ENCODE measurements around the gene MRPL18. TPM values are rescaled to one million over a fixed set of nuclear protein-coding genes. Genes with fewer than 3 reads are reported as not detected.
"Not testable (repeated sequence)": the region's sequence is repeated elsewhere in the genome, so short reads cannot be mapped to it uniquely, and the experiment has no call there.

MRPL18 gene
- total RNA-seq, 4 donors from 2014 or later = 53.9 to 79.2 (median 55.9) TPM

- Histone ChIP-seq H3K27ac (no peak overlapping the region), H3K4me3 (no peak overlapping the region), H3K9me3 (no peaks in the 10 kb centered on the region), H3K4me1 (peaks cover 7% of the 10 kb centered on the region), H3K27me3 (no peaks in the 10 kb centered on the region), H3K36me3 (peaks cover 90% of the 10 kb centered on the region)
- DNase-seq (ENCODE audit: low spot score in 2 of 2) = no peak
- 76% methylated on average over 3 of the region's 3 CpGs for WGBS
- no peak for TF ChIP-seq POLR2AphosphoS5 (IDR thresholded peaks at IDR 0.05)
These were observed 11.6 kb upstream of the MRPL18 start for GRCh38 chr6:159778542-159779103.

- Histone ChIP-seq H3K4me3 (peak overlapping the region; percentile 79), H3K36me3 (peaks cover 34% of the 10 kb centered on the region), H3K27me3 (no peaks in the 10 kb centered on the region), H3K9me3 (no peaks in the 10 kb centered on the region), H3K27ac (peak overlapping the region; percentile 91), H3K4me1 (peaks cover 49% of the 10 kb centered on the region)
- WGBS = 25% methylated on average over 15 of the region's 15 CpGs
- no peak for TF ChIP-seq CTCF (IDR thresholded peaks at IDR 0.05)
- no peak for TF ChIP-seq POLR2A (IDR thresholded peaks at IDR 0.05)
- no peak for TF ChIP-seq POLR2AphosphoS5 (IDR thresholded peaks at IDR 0.05)
- no peak for TF ChIP-seq EP300 (IDR thresholded peaks at IDR 0.05)
- no peak for DNase-seq (ENCODE audit: low spot score in 2 of 2)
These were observed 2.0 kb upstream of the MRPL18 start for GRCh38 chr6:159788276-159788675.

- H3K9me3 ChIP-seq = no peaks in the 10 kb centered on the region
- H3K36me3 ChIP-seq = peaks cover 31% of the 10 kb centered on the region
- H3K4me3 ChIP-seq = peak overlapping the region; percentile 79
- DNase-seq (ENCODE audit: low spot score in 2 of 2) = peak in 1 of 2 donors; percentile 76
- WGBS = under 1% methylated on average over 41 of the region's 60 CpGs
- no peaks in the 10 kb centered on the region for H3K27me3 ChIP-seq
- peaks cover 45% of the 10 kb centered on the region for H3K4me1 ChIP-seq
- H3K27ac ChIP-seq = peak overlapping the region; percentile 91
- TF ChIP-seq CTCF (IDR thresholded peaks at IDR 0.05) (no peak), POLR2AphosphoS5 (IDR thresholded peaks at IDR 0.05) (no peak), POLR2A (IDR thresholded peaks at IDR 0.05) (no peak), EP300 (IDR thresholded peaks at IDR 0.05) (no peak)
These were observed 1.4 kb upstream of the MRPL18 start for GRCh38 chr6:159788753-159789376.

- H3K27ac ChIP-seq = peak within 1 kb of the TSS; percentile 91
- TF ChIP-seq EP300 (IDR thresholded peaks at IDR 0.05) = no peak
- TF ChIP-seq POLR2AphosphoS5 (IDR thresholded peaks at IDR 0.05) = peak; percentile 86 to 92 (median 89)
- peak; percentile 75 to 96 for TF ChIP-seq POLR2A (IDR thresholded peaks at IDR 0.05)
- TF ChIP-seq CTCF (IDR thresholded peaks at IDR 0.05) = no peak
- no peaks in the 10 kb centered on the region for H3K9me3 ChIP-seq
- DNase-seq (ENCODE audit: low spot score in 2 of 2) = peak; percentile 100
- peaks cover 45% of the 10 kb centered on the region for H3K4me1 ChIP-seq
- H3K4me3 ChIP-seq = peak within 1 kb of the TSS; percentile 79
- H3K36me3 ChIP-seq = peaks cover 33% of the 10 kb centered on the region
- under 1% methylated on average over 39 of the region's 64 CpGs for WGBS
- H3K27me3 ChIP-seq = no peaks in the 10 kb centered on the region
These were observed 704 bp upstream of the MRPL18 start, which contains the start of gene TCP1 for GRCh38 chr6:159789377-159790148. TSS of gene TCP1 (minus strand) at chr6:159789602. CDS start at chr6:159789468, 134 bp downstream.

- Histone ChIP-seq H3K4me1 (peaks cover 40% of the 10 kb centered on the region), H3K4me3 (peak overlapping the region; percentile 79), H3K36me3 (peaks cover 28% of the 10 kb centered on the region), H3K9me3 (no peaks in the 10 kb centered on the region), H3K27me3 (no peaks in the 10 kb centered on the region), H3K27ac (peak overlapping the region; percentile 91)
- WGBS = 19% methylated on average over 12 of the region's 18 CpGs
- TF ChIP-seq EP300 (IDR thresholded peaks at IDR 0.05) = no peak
- TF ChIP-seq CTCF (IDR thresholded peaks at IDR 0.05) = no peak
- no peak for TF ChIP-seq POLR2AphosphoS5 (IDR thresholded peaks at IDR 0.05)
- TF ChIP-seq POLR2A (IDR thresholded peaks at IDR 0.05) = no peak
- peak in 1 of 2 donors; percentile 70 for DNase-seq (ENCODE audit: low spot score in 2 of 2)
These were observed 810 bp downstream of the MRPL18 start for GRCh38 chr6:159790956-159791598.

GRCh38 chr6:159794976-159795375 lies 4.7 kb downstream of the MRPL18 start:
- not testable (repeated sequence) for H3K27ac ChIP-seq

More at GRCh38 chr6:159794976-159795375, 4.7 kb downstream of the MRPL18 start:
- 58% methylated on average over 8 of the region's 8 CpGs for WGBS
- Histone ChIP-seq H3K4me1 (peaks cover 21% of the 10 kb centered on the region), H3K36me3 (peaks cover 64% of the 10 kb centered on the region)
- not testable (repeated sequence) for H3K27me3 ChIP-seq; H3K9me3 ChIP-seq; DNase-seq (ENCODE audit: low spot score in 2 of 2); H3K4me3 ChIP-seq
